ENCODE results near the gene MCTP2. TPM values are rescaled to one million over a fixed set of nuclear protein-coding genes. Genes with fewer than 3 reads are reported as not detected.
A peak's percentile ranks its signal among the peaks of the same experiment; 100 is the strongest.

Gene MCTP2
- total and polyA plus RNA-seq, 10 donors, result 5.6 to 205 (median 107) TPM

DNA sequence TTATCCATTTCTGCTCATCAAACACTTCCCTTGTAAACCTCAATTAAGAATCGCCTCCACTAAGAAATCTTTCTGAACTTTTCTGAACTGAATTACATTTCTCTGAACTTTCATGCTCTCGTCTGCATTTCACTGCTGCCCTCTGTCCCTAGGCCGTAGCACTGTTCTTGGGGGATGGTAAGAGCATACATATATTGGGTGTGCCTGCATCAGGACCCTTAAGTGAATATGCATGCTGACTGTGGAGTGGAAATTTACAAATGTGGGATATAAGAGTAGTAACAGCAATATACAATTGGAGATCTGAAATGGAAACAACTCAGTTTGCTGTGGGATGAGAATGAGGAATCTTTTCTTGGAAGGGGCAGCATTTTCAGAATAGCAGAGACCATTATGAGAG, 148.6 kb downstream of the MCTP2 start:
- peaks cover 0 to 3% (median 0%) of the 10 kb centered on the region in 8 donors for H3K9me3 ChIP-seq
- H3K27me3 ChIP-seq (replicated peaks in 1 of 7), result no peaks in the 10 kb centered on the region
- H3K4me1 ChIP-seq, result peaks cover 0 to 73% (median 21%) of the 10 kb centered on the region in 6 donors
- WGBS, 5 donors, result 92 to 95% (median 95%) methylated on average over 3 of the region's 3 CpGs
- DNase-seq, result no peak
- intact Hi-C loops (cut with DNase I; ENCODE audit: low total_unique reads), result no loop called here
- H3K36me3 ChIP-seq, result peaks cover 0 to 97% (median 24%) of the 10 kb centered on the region in 6 donors
- H3K4me3 ChIP-seq, result no peak overlapping the region
- TF ChIP-seq POLR2A (IDR thresholded peaks at IDR 0.05) (no peak), POLR2AphosphoS5 (IDR thresholded peaks at IDR 0.05) (no peak)
- TF ChIP-seq, protein P1, sequence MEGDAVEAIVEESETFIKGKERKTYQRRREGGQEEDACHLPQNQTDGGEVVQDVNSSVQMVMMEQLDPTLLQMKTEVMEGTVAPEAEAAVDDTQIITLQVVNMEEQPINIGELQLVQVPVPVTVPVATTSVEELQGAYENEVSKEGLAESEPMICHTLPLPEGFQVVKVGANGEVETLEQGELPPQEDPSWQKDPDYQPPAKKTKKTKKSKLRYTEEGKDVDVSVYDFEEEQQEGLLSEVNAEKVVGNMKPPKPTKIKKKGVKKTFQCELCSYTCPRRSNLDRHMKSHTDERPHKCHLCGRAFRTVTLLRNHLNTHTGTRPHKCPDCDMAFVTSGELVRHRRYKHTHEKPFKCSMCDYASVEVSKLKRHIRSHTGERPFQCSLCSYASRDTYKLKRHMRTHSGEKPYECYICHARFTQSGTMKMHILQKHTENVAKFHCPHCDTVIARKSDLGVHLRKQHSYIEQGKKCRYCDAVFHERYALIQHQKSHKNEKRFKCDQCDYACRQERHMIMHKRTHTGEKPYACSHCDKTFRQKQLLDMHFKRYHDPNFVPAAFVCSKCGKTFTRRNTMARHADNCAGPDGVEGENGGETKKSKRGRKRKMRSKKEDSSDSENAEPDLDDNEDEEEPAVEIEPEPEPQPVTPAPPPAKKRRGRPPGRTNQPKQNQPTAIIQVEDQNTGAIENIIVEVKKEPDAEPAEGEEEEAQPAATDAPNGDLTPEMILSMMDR (IDR thresholded peaks at IDR 0.05 in 8 of 11, conservative IDR thresholded peaks at IDR 0.05 in 3 of 11), result no peak
- peak overlapping the region in 3 of 8 donors; percentile 12 to 34 (median 16) for H3K27ac ChIP-seq

DNA sequence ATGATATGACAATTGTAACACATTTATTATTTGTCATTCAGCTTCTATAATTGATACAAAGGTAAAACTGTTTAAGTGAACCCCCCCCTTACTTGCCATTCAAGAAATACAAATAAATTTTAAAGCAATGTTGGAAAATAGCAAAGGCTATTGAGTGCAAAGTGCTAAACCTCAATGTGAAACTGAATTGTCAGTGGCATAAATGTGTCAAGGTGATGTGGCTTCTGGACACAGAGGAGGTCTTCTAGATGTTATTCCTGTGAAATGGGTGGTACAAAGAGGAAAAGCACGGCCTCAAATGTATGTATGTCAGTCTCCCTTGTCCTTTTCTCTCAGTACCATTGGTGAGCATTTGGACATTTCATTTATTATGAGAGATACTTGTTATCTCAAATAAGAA, 149.4 kb downstream of the MCTP2 start:
- 83 to 91% (median 89%) methylated on average over 1 of the region's 1 CpG for WGBS, 5 donors
- Histone ChIP-seq H3K27ac (peak overlapping the region in 2 of 8 donors; percentile 16 to 34), H3K27me3 (replicated peaks in 1 of 7) (no peaks in the 10 kb centered on the region), H3K4me1 (peaks cover 0 to 77% (median 24%) of the 10 kb centered on the region in 6 donors), H3K9me3 (peaks cover 0 to 3% (median 0%) of the 10 kb centered on the region in 8 donors), H3K4me3 (no peak overlapping the region), H3K36me3 (peaks cover 0 to 97% (median 20%) of the 10 kb centered on the region in 6 donors)
- DNase-seq, result no peak
- no peak for TF ChIP-seq POLR2AphosphoS5 (IDR thresholded peaks at IDR 0.05)
- TF ChIP-seq, protein P1 (IDR thresholded peaks at IDR 0.05 in 8 of 11, conservative IDR thresholded peaks at IDR 0.05 in 3 of 11), result no peak
- TF ChIP-seq POLR2A (IDR thresholded peaks at IDR 0.05), result no peak
- intact Hi-C loops (cut with DNase I; ENCODE audit: low total_unique reads), result no loop called here

DNA sequence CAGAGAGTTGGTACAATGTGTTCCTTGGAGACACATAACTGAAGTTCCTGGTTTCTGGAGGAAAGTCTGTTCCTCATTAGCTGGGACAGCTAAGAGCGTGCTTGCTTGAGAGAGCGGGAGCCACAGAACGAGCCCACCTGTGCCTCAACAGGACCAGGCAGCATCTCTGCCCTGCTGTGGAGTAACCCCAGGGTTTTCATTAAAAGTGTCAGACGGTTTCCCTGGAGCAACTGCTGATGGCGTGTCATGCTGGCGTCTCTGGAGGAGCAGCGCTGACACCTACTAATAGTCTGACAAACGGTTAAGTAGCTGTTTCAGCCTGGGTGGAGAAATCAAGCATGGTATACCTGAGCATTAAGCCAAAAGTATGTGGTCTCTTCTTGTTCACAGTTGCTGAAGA, 150.0 kb downstream of the MCTP2 start:
- Histone ChIP-seq H3K27ac (peak overlapping the region in 2 of 8 donors; percentile 7 to 34), H3K4me3 (no peak overlapping the region), H3K27me3 (replicated peaks in 1 of 7) (no peaks in the 10 kb centered on the region), H3K36me3 (peaks cover 0 to 97% (median 20%) of the 10 kb centered on the region in 6 donors), H3K4me1 (peaks cover 0 to 77% (median 25%) of the 10 kb centered on the region in 6 donors), H3K9me3 (peaks cover 0 to 3% (median 0%) of the 10 kb centered on the region in 8 donors)
- WGBS, 5 donors, result 90 to 97% (median 91%) methylated on average over 8 of the region's 8 CpGs
- intact Hi-C loops (cut with DNase I; ENCODE audit: low total_unique reads), result no loop called here
- TF ChIP-seq POLR2AphosphoS5 (IDR thresholded peaks at IDR 0.05) (no peak), POLR2A (IDR thresholded peaks at IDR 0.05) (no peak)
- TF ChIP-seq, protein P1 (IDR thresholded peaks at IDR 0.05 in 8 of 11, conservative IDR thresholded peaks at IDR 0.05 in 3 of 11), result no peak
- DNase-seq, result peak; percentile 56

DNA sequence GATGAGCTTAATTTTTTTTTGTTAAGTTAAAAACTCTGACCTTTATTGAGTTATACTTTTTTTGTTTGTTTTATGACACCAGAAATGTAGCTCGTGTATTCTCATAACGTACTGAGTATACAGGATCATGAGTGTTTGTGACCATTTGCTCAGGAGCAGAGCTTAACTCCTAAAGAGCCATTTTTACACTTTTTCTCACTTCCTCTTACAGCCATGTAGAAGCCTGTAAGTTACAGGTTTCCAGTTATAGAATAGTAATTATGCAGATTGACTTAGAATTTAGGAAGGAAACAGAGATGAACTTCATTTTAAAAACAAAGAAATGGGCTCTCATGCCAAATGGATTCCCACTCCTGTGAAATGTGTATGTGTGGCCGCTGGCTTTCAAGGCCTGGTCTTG, 151.7 kb downstream of the MCTP2 start:
- Histone ChIP-seq H3K9me3 (peaks cover 0 to 3% (median 0%) of the 10 kb centered on the region in 8 donors), H3K4me1 (peaks cover 4 to 80% (median 34%) of the 10 kb centered on the region in 6 donors), H3K4me3 (no peak overlapping the region), H3K27ac (peak overlapping the region in 6 of 8 donors; percentile 25 to 61 (median 34)), H3K36me3 (peaks cover 0 to 97% (median 17%) of the 10 kb centered on the region in 6 donors), H3K27me3 (replicated peaks in 1 of 7) (no peaks in the 10 kb centered on the region)
- intact Hi-C loops (cut with DNase I; ENCODE audit: low total_unique reads), result no loop called here
- WGBS, 5 donors, result 80 to 86% (median 85%) methylated on average over 3 of the region's 3 CpGs
- TF ChIP-seq POLR2A (IDR thresholded peaks at IDR 0.05) (no peak), POLR2AphosphoS5 (IDR thresholded peaks at IDR 0.05) (no peak)
- TF ChIP-seq, protein P1 (IDR thresholded peaks at IDR 0.05 in 8 of 11, conservative IDR thresholded peaks at IDR 0.05 in 3 of 11), result no peak
- no peak for DNase-seq

Measured in spleen (tissue), 11 donors.